Measurements from ENCODE around the gene PRCP. TPM values are rescaled to one million over a fixed set of nuclear protein-coding genes. Genes with fewer than 3 reads are reported as not detected.

PRCP gene
- total RNA-seq, 1 experiment from 2014 or later = 56.7 TPM

GRCh38 chr11:82890936-82891335 is 9.3 kb downstream of the PRCP start:
- H2BK15ac ChIP-seq (ENCODE audit: low read depth, low read length) = no peak overlapping the region
- no peaks in the 10 kb centered on the region; the same call in 1 of the 2 replicates for H3K27me3 Mint-ChIP-seq (ENCODE audit: low read depth)
- H2BK120ac ChIP-seq (ENCODE audit: low read depth, low read length, poor library complexity, severe bottlenecking) = no peak overlapping the region
- no peak overlapping the region for H2BK5ac ChIP-seq (ENCODE audit: insufficient read length, low read length)
- H3K79me2 ChIP-seq (ENCODE audit: insufficient read depth, low read length) = peaks cover 2% of the 10 kb centered on the region; the same call in 1 of the 2 replicates
- H3K9me3 ChIP-seq (ENCODE audit: control insufficient read depth, low read depth, low read length) = no peaks in the 10 kb centered on the region
- H3K4me2 ChIP-seq (ENCODE audit: insufficient read depth, insufficient read length, low read length) = no peak overlapping the region
- no peak overlapping the region for H2BK20ac ChIP-seq (ENCODE audit: low read depth, low read length, poor library complexity, severe bottlenecking)
- H3K4me3 Mint-ChIP-seq = no peak overlapping the region
- H4K5ac ChIP-seq (ENCODE audit: insufficient read length, low read depth, low read length) = no peak overlapping the region
- no peak overlapping the region for H3K23ac ChIP-seq (ENCODE audit: insufficient read length, low read depth, low read length)
- H2BK12ac ChIP-seq (ENCODE audit: insufficient read length, low read depth, low read length) = no peak overlapping the region
- H2AFZ ChIP-seq (ENCODE audit: low read length) = no peak overlapping the region
- H3K56ac ChIP-seq (ENCODE audit: insufficient read length, low read depth, low read length) = no peak overlapping the region
- no peak overlapping the region for H3K4ac ChIP-seq (ENCODE audit: low read depth, low read length)
- H3K18ac ChIP-seq (ENCODE audit: insufficient read length, low read depth, low read length) = no peak overlapping the region
- H4K20me1 ChIP-seq (ENCODE audit: control insufficient read depth, insufficient read depth, insufficient read length) = no peaks in the 10 kb centered on the region
- no peak overlapping the region for H3K27ac Mint-ChIP-seq
- no peaks in the 10 kb centered on the region for H3K9me3 Mint-ChIP-seq
- H3K27ac ChIP-seq (ENCODE audit: insufficient read length, low read depth, low read length) = no peak overlapping the region
- no peaks in the 10 kb centered on the region for H3K27me3 ChIP-seq (ENCODE audit: insufficient read depth, low read length)
- no peaks in the 10 kb centered on the region for H3K4me1 ChIP-seq (ENCODE audit: insufficient read depth, low read length)
- DNase-seq = no peak
- H4K8ac ChIP-seq (replicated peaks; ENCODE audit: insufficient read length, low read depth, low read length) = no peak overlapping the region
- peaks cover 2 to 7% of the 10 kb centered on the region in 2 experiments; a peak in 2 of 4 replicates for H3K4me1 Mint-ChIP-seq
- no peaks in the 10 kb centered on the region for H3K23me2 ChIP-seq (ENCODE audit: insufficient read length, low read depth, low read length, poor library complexity, severe bottlenecking)
- H3K79me1 ChIP-seq (ENCODE audit: insufficient read depth, low read depth, low read length, poor library complexity, severe bottlenecking) = peaks cover 3% of the 10 kb centered on the region
- no peak overlapping the region for H3K9ac ChIP-seq (ENCODE audit: extremely low read depth, insufficient read length, low read length)
- H3T11ph ChIP-seq (ENCODE audit: low read length) = no peak overlapping the region
- H3K14ac ChIP-seq (ENCODE audit: insufficient read depth, low read length) = no peak overlapping the region
- no peak overlapping the region for H4K91ac ChIP-seq (ENCODE audit: insufficient read length, low read depth, low read length)
- TF ChIP-seq CTCF (conservative IDR thresholded peaks at IDR 0.05) = no peak
- no peaks in the 10 kb centered on the region; a peak in 1 of 7 replicates for H3K36me3 Mint-ChIP-seq (ENCODE audit: insufficient read depth in 1 of 3, low read depth in 3 of 3)
- no peak overlapping the region for H2AK5ac ChIP-seq (ENCODE audit: insufficient read length, low read length)
